MCF 10A (cell line): Measurements from ENCODE around the gene FRMD6. TPM values are rescaled to one million over a fixed set of nuclear protein-coding genes. Genes with fewer than 3 reads are reported as not detected.
"Not testable (repeated sequence)": the region's sequence is repeated elsewhere in the genome, so short reads cannot be mapped to it uniquely, and the experiment has no call there.

Experiments
- BruUV-seq: library from RNA; stranded (reverse); fragments of 400-500 nt; replicated peaks from 2 replicates; lab custom pipeline; 2021; lab: Mats Ljungman, UMichigan
- CTCF ChIA-PET: fragments of 300-600 bp; sonication (Branson Sonifier 250); formaldehyde crosslinking; extraction: SDS; loops from one replicate; lab custom pipeline; 2021; ENCODE audit warnings: antibody characterized with exemption, inconsistent platforms; lab: Yijun Ruan, JAX
- POLR2A ChIA-PET: fragments of 300-600, 350-650 bp; sonication (Branson Sonifier 250); formaldehyde crosslinking; extraction: SDS; loops from one replicate; lab custom pipeline; 2020; ENCODE audit warnings: antibody characterized with exemption, inconsistent platforms; lab: Yijun Ruan, JAX
- DNase-seq: peaks from one replicate; pipeline ENCODE4 v3.0.0-alpha.2; 2018; ENCODE audit not compliant: unreplicated experiment
- H3K27ac Mint-ChIP-seq: one replicate; pipeline ENCODE4 v1.8.0; 2022; ENCODE audit warnings: mild to moderate bottlenecking, low read depth, mixed read lengths; ENCODE audit not compliant: unreplicated experiment
- H3K27me3 Mint-ChIP-seq: one replicate; pipeline ENCODE4 v1.8.0; 2022; ENCODE audit warnings: mixed read lengths; ENCODE audit not compliant: insufficient read depth, unreplicated experiment
- H3K36me3 Mint-ChIP-seq: one replicate; pipeline ENCODE4 v1.8.0; 2022; ENCODE audit warnings: mild to moderate bottlenecking, moderate library complexity, mixed read lengths; ENCODE audit not compliant: insufficient read depth, unreplicated experiment
- H3K4me1 Mint-ChIP-seq: one replicate; pipeline ENCODE4 v1.8.0; 2022; ENCODE audit warnings: mixed read lengths; ENCODE audit not compliant: insufficient read depth, unreplicated experiment
- H3K4me3 Mint-ChIP-seq: one replicate; pipeline ENCODE4 v1.8.0; 2022; ENCODE audit warnings: mild to moderate bottlenecking, moderate library complexity, mixed read lengths; ENCODE audit not compliant: unreplicated experiment
- H3K9me3 Mint-ChIP-seq: one replicate; pipeline ENCODE4 v1.8.0; 2022; ENCODE audit warnings: mixed read lengths; ENCODE audit not compliant: unreplicated experiment
- intact Hi-C: fragments of 100-400 bp; cut with micrococcal nuclease; formaldehyde crosslinking; loops from 2 replicates; pipeline ENCODE4 v1.14.1; 2022
- total RNA-seq: library from RNA; stranded (reverse); gene quantifications from 2 replicates; pipeline ENCODE4 v1.2.3, GENCODE V29; 2022
- TF ChIP-seq, protein P1 (sequence below): fragments of 200-600 bp; IDR thresholded peaks from one replicate; pipeline ENCODE4 v1.8.0; 2022; ENCODE audit warnings: antibody characterized with exemption, mild to moderate bottlenecking; ENCODE audit not compliant: unreplicated experiment

FRMD6 gene
- total RNA-seq, 1 experiment from 2014 or later = 135 TPM

DNA sequence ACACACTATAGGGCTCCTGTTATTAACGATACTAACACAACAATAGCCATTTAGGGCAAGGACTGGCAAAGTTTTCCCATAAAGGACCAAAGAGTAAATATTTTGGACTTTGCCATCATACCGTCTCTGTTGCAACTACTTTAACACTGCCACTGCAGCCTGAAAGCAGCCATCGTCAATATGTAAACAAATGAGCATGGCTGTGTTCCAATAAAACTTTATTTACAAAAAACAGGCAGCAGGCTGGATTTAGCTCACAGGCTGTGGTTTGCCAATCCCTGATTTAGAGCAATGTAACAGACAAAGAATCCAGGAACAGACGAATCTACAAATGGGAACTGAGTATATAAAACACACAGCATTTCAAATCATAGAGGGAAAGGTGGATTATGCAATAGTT, 84.1 kb downstream of the FRMD6 start:
- no peaks in the 10 kb centered on the region for H3K27me3 Mint-ChIP-seq
- no peaks in the 10 kb centered on the region for H3K4me1 Mint-ChIP-seq
- no peak overlapping the region for H3K27ac Mint-ChIP-seq
- ChIA-PET POLR2A (no interaction called here), CTCF (interaction anchor here (0.9 kb wide), 1 partner anchor 14 kb away, joined by 4 read pairs; no protein-coding TSS in a partner anchor)
- no peak overlapping the region for H3K4me3 Mint-ChIP-seq
- TF ChIP-seq, protein P1, sequence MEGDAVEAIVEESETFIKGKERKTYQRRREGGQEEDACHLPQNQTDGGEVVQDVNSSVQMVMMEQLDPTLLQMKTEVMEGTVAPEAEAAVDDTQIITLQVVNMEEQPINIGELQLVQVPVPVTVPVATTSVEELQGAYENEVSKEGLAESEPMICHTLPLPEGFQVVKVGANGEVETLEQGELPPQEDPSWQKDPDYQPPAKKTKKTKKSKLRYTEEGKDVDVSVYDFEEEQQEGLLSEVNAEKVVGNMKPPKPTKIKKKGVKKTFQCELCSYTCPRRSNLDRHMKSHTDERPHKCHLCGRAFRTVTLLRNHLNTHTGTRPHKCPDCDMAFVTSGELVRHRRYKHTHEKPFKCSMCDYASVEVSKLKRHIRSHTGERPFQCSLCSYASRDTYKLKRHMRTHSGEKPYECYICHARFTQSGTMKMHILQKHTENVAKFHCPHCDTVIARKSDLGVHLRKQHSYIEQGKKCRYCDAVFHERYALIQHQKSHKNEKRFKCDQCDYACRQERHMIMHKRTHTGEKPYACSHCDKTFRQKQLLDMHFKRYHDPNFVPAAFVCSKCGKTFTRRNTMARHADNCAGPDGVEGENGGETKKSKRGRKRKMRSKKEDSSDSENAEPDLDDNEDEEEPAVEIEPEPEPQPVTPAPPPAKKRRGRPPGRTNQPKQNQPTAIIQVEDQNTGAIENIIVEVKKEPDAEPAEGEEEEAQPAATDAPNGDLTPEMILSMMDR = no peak
- intact Hi-C loops = no loop called here
- H3K36me3 Mint-ChIP-seq = peaks cover 4% of the 10 kb centered on the region
- no TSS peak for BruUV-seq
- H3K9me3 Mint-ChIP-seq = no peaks in the 10 kb centered on the region
- DNase-seq = no peak

DNA sequence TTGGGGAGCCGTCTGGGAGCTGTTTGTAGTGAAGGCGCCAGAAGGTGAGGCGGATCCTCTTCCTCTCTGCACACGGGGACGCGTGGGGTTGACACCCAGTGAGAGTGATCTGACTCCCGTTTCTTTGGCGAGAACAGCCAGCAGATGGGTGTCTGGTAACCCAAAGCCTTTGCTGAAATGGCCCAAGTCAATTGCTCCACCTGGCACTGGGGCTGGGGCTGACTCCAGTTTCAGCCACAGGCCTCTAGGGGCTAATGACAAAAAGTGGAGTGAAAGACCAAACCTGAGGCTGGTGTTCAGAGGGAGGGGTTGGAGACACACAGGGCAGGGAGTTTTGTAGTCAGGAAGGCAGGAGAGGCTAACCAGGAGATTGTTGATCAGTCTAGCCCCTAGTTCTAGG, 87.0 kb downstream of the FRMD6 start:
- intact Hi-C loops = no loop called here
- H3K9me3 Mint-ChIP-seq = no peaks in the 10 kb centered on the region
- H3K27me3 Mint-ChIP-seq = no peaks in the 10 kb centered on the region
- ChIA-PET POLR2A (interaction anchor here (1.2 kb wide), 1 partner anchor 8 kb away, joined by 4 read pairs; no protein-coding TSS in a partner anchor), CTCF (interaction anchor here (0.5 to 1.2 kb wide), 5 partner anchors 37 to 586 kb away, joined by 3 to 6 read pairs (median 3); no protein-coding TSS in a partner anchor)
- H3K4me1 Mint-ChIP-seq = no peaks in the 10 kb centered on the region
- no peak overlapping the region for H3K27ac Mint-ChIP-seq
- peaks cover 4% of the 10 kb centered on the region for H3K36me3 Mint-ChIP-seq
- TF ChIP-seq, protein P1 = no peak
- no peak overlapping the region for H3K4me3 Mint-ChIP-seq
- no peak for DNase-seq
- no TSS peak for BruUV-seq

DNA sequence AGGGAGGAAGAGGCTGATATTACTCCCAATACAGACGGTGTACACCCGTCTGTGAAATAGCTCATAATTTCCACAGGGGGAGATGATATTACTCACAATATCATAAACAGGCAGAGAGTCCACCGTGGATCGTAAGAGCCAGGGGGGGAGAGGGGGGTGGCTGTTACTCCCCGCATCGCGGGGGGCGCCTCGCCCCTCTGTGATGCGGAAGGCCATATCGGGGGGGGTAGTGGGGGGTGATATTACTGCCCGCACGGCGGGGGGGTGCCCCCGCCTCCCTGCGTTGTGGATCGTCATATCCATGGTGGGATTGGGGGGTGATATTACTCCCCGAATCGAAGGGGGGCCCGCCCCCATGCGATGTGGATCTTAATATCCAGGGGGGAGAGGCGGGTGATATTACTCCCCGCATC, 91.9 kb downstream of the FRMD6 start:
- no peak for DNase-seq
- no peaks in the 10 kb centered on the region for H3K27me3 Mint-ChIP-seq
- peaks cover 2% of the 10 kb centered on the region for H3K36me3 Mint-ChIP-seq
- no TSS peak for BruUV-seq
- H3K4me3 Mint-ChIP-seq = no peak overlapping the region
- intact Hi-C loops = no loop called here
- POLR2A ChIA-PET = no interaction called here
- TF ChIP-seq, protein P1 = no peak
- CTCF ChIA-PET = interaction anchor here (0.5 kb wide), 1 partner anchor 820 kb away, joined by 3 read pairs; no protein-coding TSS in a partner anchor
- no peak overlapping the region for H3K27ac Mint-ChIP-seq
- no peaks in the 10 kb centered on the region for H3K9me3 Mint-ChIP-seq
- H3K4me1 Mint-ChIP-seq = no peaks in the 10 kb centered on the region

DNA sequence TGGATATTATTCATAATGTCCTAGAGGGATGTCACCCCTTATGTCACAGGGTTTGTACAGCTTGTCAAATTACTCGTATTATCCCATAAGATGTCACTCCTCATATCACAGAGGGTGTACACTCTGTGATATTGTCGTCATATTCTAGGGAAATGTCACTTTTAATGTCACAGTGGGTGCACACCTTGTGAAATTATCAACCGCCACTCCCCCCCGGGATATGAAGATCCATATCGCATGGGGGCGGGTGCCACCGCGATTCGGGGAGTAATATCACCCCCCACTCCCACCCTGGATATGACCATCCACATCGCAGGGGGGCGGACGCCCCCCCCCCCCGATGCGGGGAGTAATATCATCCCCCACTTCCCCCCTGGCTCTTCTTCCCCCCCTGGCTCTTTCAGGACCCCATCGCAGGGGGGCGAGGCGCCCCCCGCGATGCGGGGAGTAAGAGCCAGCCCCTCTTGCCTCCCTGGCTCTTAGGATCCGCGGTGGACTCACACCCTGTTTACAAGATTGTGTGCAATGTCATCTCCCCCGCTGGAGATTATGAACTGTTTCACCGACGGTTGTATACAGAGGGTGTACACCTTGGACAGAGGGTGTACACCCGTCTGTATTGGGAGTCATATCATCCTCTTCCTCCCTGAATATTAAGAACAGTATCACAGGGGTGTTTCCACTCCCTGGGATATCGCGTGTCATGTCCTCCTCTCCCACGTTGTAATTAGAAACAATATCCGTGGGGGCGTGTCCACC, 92.8 kb downstream of the FRMD6 start:
- TF ChIP-seq, protein P1 = no peak
- CTCF ChIA-PET = no interaction called here
- H3K4me3 Mint-ChIP-seq = no peak overlapping the region
- no peaks in the 10 kb centered on the region for H3K4me1 Mint-ChIP-seq
- POLR2A ChIA-PET = no interaction called here
- H3K27ac Mint-ChIP-seq = no peak overlapping the region
- no peaks in the 10 kb centered on the region for H3K36me3 Mint-ChIP-seq
- H3K9me3 Mint-ChIP-seq = no peaks in the 10 kb centered on the region
- no TSS peak for BruUV-seq
- H3K27me3 Mint-ChIP-seq = no peaks in the 10 kb centered on the region
- DNase-seq = no peak
- intact Hi-C loops = no loop called here

DNA sequence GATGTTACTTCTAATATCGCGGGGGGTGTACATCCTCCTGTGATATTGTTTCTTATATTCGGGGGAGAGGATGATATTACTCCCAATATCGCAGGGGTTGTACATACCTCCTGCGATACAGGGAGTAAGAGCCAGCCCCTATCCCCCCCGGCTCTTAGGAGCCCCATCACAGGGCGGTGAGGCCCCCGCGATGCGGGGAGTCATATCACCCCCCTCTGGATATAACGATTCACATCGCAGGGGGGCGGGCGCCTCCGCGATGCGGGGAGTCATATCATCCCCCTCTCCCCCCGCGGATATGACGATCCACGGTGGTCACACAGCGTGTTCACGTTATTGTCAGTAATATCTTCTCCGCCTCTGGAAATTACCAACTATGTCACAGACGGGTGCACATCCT, 95.1 kb downstream of the FRMD6 start:
- DNase-seq, intact Hi-C loops, POLR2A ChIA-PET, H3K36me3 Mint-ChIP-seq, H3K9me3 Mint-ChIP-seq, H3K27me3 Mint-ChIP-seq, H3K4me1 Mint-ChIP-seq, H3K27ac Mint-ChIP-seq, CTCF ChIA-PET, BruUV-seq, H3K4me3 Mint-ChIP-seq: not testable (repeated sequence)
